AG08396 (cell line): ENCODE data around the gene MMD2.

Experiments used
- DNase-seq: peaks from one replicate; pipeline ENCODE4 v3.0.0; 2012; ENCODE audit warnings: low spot score, mixed read lengths

Gene MMD2

GRCh38 chr7:4957847-4958476 is 1.0 kb downstream of the MMD2 start:
- no peak for DNase-seq

GRCh38 chr7:4951903-4952636 is 6.9 kb downstream of the MMD2 start:
- DNase-seq, result peak; percentile 66

GRCh38 chr7:4951304-4951703 is 7.7 kb downstream of the MMD2 start:
- no peak for DNase-seq

DNA sequence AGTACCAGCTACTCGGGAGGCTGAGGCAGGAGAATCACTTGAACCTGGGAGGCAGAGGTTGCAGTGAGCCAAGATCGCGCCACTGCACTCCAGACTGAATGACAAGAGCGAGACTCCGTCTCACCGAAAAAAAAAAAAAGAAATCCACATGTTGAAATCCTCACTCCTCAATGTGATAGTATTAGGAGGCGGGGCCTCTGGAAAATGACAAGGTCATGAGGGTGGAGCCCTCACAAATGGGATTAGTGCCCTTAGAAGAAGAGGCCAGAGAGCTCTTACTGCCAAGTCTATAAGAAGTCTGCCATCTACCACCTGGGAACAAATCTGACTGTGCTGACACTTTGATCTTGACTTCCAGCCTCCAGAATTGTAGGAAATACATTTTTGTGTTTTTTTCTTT is 10.6 kb downstream of the MMD2 start:
- no peak for DNase-seq

- no peak for DNase-seq
These were observed 13.0 kb downstream of the MMD2 start for GRCh38 chr7:4945949-4946348.

GRCh38 chr7:4944939-4945338 is 14.0 kb downstream of the MMD2 start:
- no peak for DNase-seq

- no peak for DNase-seq
These were observed 15.7 kb downstream of the MMD2 start for GRCh38 chr7:4943297-4943696.

DNA sequence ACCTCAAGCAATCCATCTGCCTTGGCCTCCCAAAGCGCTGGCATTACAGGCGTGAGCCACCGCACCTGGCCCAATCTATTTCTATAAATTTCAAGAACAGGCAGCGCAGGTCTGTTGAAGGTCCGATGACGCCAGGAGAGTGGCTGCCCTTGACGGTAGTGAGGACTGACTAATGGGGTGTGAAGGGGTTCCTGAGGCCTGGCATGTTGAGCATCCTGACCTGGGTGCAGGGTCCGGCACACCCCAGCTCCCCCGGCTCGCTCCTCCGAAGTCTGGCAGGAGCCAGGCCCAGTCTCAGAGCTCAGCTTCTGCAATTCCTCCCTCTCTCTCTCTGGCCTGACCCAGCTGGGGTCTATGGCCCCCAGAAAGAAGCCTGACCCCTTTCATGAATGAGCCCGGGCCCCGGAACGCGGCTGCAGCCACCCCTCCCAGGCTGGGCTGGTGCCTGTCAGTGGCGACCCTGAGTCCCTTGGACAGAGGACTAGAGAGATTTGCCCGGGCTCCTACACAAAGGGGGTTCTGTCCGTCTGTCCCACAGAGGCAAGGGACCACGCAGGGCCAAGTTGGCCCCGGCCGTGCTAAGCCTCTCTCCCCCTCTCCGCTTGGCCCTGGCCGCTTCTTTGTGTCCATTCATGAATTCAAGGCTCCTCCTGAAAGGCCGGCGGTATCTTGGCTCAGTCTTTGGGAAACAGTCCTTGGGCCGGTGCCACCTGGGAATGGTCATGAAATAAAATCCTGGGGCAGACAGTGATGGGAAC is 18.8 kb downstream of the MMD2 start:
- DNase-seq, result no peak

GRCh38 chr7:4937411-4937810 is 21.6 kb downstream of the MMD2 start:
- no peak for DNase-seq

DNA sequence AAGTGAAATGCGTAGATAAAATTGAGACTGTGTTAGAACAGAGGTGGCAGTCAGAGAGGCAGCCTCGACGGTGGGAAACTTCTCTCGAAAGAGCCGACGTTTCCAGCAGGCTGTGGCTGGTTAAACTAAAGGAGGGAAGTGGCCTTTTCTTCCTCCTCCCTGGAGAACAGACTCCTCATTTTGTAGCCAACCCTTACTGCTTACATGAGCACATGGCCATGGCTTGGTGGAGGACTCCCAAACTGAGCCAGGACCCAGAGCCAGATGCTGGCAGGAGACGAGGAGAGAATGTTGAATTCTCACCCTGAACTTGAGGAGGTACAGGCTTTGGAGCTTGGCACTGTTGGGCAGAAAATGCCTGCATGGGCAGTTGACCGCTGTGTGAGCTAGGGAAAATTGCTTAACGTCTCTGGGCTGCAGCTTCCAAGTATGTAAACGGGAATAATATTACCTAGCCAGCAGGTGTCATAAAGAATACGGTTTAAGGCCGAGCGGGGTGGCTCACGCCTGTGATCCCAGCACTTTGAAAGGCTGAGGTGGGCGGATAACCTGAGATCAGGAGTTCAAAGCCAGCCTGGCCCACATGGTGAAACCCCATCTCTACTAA is 24.5 kb downstream of the MMD2 start:
- DNase-seq, result no peak

DNA sequence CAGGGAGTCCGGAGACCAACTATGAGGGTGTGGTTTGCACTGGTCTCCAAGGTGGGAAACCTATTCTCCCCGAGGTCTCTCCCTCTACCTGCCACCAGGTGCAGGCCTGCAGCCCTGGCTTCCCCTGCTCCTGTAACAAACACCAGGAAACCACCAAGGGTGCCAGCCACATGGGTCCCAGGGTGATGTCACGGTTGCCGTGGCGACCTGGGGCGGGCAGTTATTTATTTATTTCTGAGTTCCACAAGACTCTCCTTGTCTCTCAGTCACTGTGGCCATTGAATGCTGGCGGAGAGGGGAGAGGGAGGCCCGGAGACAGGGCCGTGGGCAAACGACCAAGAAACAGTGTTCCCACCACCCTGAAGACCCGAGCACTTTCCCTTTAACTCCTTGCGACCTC is 27.0 kb downstream of the MMD2 start:
- DNase-seq, result peak; percentile 24

GRCh38 chr7:4929005-4929404 is 30.0 kb downstream of the MMD2 start:
- DNase-seq, result no peak

DNA sequence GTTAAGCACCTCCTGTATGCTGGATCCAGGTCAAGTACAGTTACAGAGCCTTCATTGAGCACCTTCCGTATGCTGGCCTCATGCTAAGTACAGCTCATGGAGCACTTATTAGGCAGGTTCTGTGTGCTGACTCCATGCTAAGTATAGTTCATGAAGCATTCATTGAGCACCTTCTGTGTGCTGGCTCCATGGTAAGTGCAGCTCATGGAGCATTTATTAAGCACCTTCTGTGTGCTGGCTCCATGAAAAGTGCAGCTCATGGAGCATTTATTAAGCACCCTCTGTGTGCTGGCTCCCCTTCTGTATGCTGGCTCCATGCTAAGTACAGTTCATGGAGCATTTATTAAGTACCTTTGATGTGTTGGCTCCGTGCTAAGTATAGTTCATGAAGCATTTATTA is 30.5 kb downstream of the MMD2 start:
- no peak for DNase-seq

- no peak for DNase-seq
These were observed 38.8 kb downstream of the MMD2 start for GRCh38 chr7:4919969-4920766.

GRCh38 chr7:4916113-4916512 is 42.9 kb downstream of the MMD2 start:
- DNase-seq, result no peak

GRCh38 chr7:4911111-4911828 is 47.7 kb downstream of the MMD2 start:
- no peak for DNase-seq

DNA sequence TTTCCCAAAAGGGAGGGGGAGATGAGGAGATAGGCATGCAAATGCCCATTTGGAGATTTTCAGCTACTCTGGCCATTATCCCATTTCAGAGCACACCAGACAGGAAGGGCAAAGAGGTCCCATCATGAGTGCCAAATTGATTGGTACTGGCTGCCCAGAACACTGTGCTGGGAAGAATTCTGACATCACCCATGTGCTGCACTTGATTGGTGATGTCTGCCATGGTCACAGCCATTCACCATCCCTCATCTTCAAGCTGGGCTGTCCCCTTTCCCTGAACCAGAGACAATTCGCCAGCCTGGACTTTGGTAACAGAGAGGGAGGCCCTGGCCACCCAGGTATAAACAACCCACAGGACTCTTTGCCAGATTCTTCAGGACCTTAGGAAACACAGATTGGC is 52.3 kb downstream of the MMD2 start:
- no peak for DNase-seq

DNA sequence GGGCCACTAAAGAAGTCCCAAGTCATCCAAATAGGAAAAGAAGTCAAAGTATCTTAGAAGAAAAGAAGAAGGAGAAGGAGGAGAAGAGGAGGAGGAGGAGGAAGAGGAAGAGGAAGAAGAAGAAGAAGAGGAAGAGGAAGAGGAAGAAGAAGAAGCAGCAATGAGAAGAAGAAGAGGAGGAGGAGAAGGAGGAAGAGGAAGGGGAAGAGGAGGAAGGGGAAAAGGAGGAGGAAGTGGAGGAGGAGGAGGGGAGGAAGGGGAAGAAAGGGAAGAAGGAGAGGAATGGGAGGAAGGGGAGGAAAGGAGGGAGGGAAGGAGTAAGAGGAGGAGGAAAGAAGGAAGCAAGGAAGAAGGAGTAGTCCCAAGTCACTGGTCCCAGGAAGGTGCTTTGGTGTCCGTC is 53.8 kb downstream of the MMD2 start:
- no peak for DNase-seq

- DNase-seq, result no peak
These were observed 54.6 kb downstream of the MMD2 start for GRCh38 chr7:4904346-4904745.

DNA sequence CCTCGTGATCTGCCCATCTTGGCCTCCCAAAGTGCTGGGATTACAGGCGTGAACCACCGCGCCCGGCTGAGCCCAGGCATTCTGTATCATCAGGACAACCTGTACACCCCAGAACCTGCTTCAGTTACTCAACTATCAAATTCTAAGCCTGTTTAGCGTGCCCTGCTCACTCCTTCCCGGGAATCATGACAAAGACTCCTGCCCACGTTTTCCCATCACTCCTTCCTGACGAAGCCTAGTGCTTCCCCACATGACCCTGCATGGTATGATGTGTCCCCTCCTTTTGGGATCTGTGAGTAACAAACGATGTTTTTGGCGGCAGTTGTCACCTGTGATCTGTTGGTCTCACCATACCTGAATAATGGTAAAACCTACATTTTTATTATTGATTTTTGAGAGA is 63.2 kb downstream of the MMD2 start:
- DNase-seq, result no peak

- DNase-seq, result no peak
These were observed 64.5 kb downstream of the MMD2 start for GRCh38 chr7:4894482-4894881.
